Mesenchymal stem cell (in vitro differentiated cells and primary cell): Measurements from ENCODE around the gene RBMX.

ENCODE experiments used
- DNase-seq: peaks from one replicate; pipeline ENCODE4 v3.0.0-alpha.2; 2013
- H2AFZ ChIP-seq: one replicate; pipeline ENCODE4 v1.6.1; 2013; ENCODE audit warnings: low read depth, mild to moderate bottlenecking, control low read depth, inconsistent platforms, low read length, moderate library complexity
- H2AK5ac ChIP-seq: 2 replicates; pipeline ENCODE4 v1.6.1; 2013; ENCODE audit warnings: low read length, moderate library complexity, mild to moderate bottlenecking, inconsistent platforms; ENCODE audit not compliant: severe bottlenecking
- H2BK120ac ChIP-seq: one replicate; pipeline ENCODE4 v1.6.1; 2013; ENCODE audit warnings: low read depth, mild to moderate bottlenecking, inconsistent platforms, low read length, moderate library complexity
- H2BK12ac ChIP-seq, 2 experiments: one replicate each; pipeline ENCODE4 v1.6.1; 2013; ENCODE audit warnings: inconsistent platforms in 2 of 2, low read length in 2 of 2, mild to moderate bottlenecking in 2 of 2, moderate library complexity in 2 of 2, control low read depth in 1 of 2
- H2BK15ac ChIP-seq: one replicate; pipeline ENCODE4 v1.6.1; 2013; ENCODE audit warnings: mild to moderate bottlenecking, low read depth, inconsistent platforms; ENCODE audit not compliant: poor library complexity, severe bottlenecking
- H2BK5ac ChIP-seq: 2 replicates; pipeline ENCODE4 v1.6.1; 2013; ENCODE audit warnings: low read depth, mild to moderate bottlenecking, low read length, control low read depth, inconsistent platforms; ENCODE audit not compliant: poor library complexity, severe bottlenecking
- H3K14ac ChIP-seq, 2 experiments: one replicate each; pipeline ENCODE4 v1.6.1; 2013; ENCODE audit warnings: inconsistent platforms in 2 of 2, low read length in 2 of 2, control low read depth in 1 of 2, mild to moderate bottlenecking in 1 of 2, moderate library complexity in 1 of 2
- H3K18ac ChIP-seq, 2 experiments: one replicate each; pipeline ENCODE4 v1.6.1; 2013; ENCODE audit warnings: inconsistent platforms in 2 of 2, low read length in 2 of 2, control low read depth in 1 of 2, low read depth in 1 of 2, mild to moderate bottlenecking in 1 of 2
- H3K23ac ChIP-seq, 2 experiments: one replicate each; pipeline ENCODE4 v1.6.1; 2013; ENCODE audit warnings: inconsistent platforms in 2 of 2, low read length in 2 of 2, mild to moderate bottlenecking in 2 of 2, moderate library complexity in 2 of 2, control low read depth in 1 of 2
- H3K27ac ChIP-seq: 2 replicates; pipeline ENCODE4 v1.5.1; 2013; ENCODE audit warnings: mild to moderate bottlenecking, moderate library complexity, low read length, control low read depth, inconsistent platforms; ENCODE audit not compliant: poor library complexity, severe bottlenecking
- H3K27me3 ChIP-seq, 2 experiments: 2 replicates each; pipeline versions ENCODE4 v1.6.1 to v1.7.0; 2013; ENCODE audit warnings: low read length in 2 of 2, mild to moderate bottlenecking in 2 of 2, moderate library complexity in 2 of 2, control low read depth in 1 of 2, inconsistent platforms in 1 of 2; ENCODE audit not compliant: control insufficient read depth in 1 of 2, insufficient read depth in 1 of 2
- H3K36me3 ChIP-seq, 2 experiments: 2 replicates each; pipeline versions ENCODE4 v1.6.1 to v1.7.0; 2013; ENCODE audit warnings: low read length in 2 of 2, control low read depth in 1 of 2, inconsistent platforms in 1 of 2, low read depth in 1 of 2, mild to moderate bottlenecking in 1 of 2; ENCODE audit not compliant: insufficient read depth in 2 of 2, control insufficient read depth in 1 of 2
- H3K4ac ChIP-seq, 2 experiments: one replicate each; pipeline ENCODE4 v1.6.1; 2013; ENCODE audit warnings: inconsistent platforms in 2 of 2, low read length in 2 of 2, mild to moderate bottlenecking in 2 of 2, moderate library complexity in 2 of 2, control low read depth in 1 of 2, low read depth in 1 of 2
- H3K4me1 ChIP-seq: 2 replicates; pipeline ENCODE4 v1.6.1; 2013; ENCODE audit warnings: low read depth, low read length, control low read depth; ENCODE audit not compliant: control insufficient read depth, insufficient read depth
- H3K4me2 ChIP-seq: 2 replicates; pipeline ENCODE4 v1.6.1; 2013; ENCODE audit warnings: low read length, mild to moderate bottlenecking, inconsistent platforms; ENCODE audit not compliant: poor library complexity, severe bottlenecking
- H3K4me3 ChIP-seq, 2 experiments: 2 replicates each; pipeline versions ENCODE4 v1.5.1 to v1.7.0; 2013; ENCODE audit warnings: low read length in 2 of 2, mild to moderate bottlenecking in 2 of 2, control low read depth in 1 of 2, low read depth in 1 of 2; ENCODE audit not compliant: insufficient read depth in 1 of 2
- H3K79me1 ChIP-seq: replicated peaks from 2 replicates; pipeline ENCODE4 v1.6.1; 2013; ENCODE audit warnings: mild to moderate bottlenecking, control low read depth, low read length, inconsistent platforms; ENCODE audit not compliant: poor library complexity, severe bottlenecking
- H3K9ac ChIP-seq: 2 replicates; pipeline ENCODE4 v1.7.0; 2013; ENCODE audit warnings: mild to moderate bottlenecking, low read length, moderate library complexity
- H3K9me3 ChIP-seq: 2 replicates; pipeline ENCODE4 v1.7.0; 2013; ENCODE audit warnings: mild to moderate bottlenecking, low read length; ENCODE audit not compliant: control insufficient read depth
- H4K8ac ChIP-seq: one replicate; pipeline ENCODE4 v1.6.1; 2013; ENCODE audit warnings: inconsistent platforms, mild to moderate bottlenecking, low read length, moderate library complexity
- H4K91ac ChIP-seq: one replicate; pipeline ENCODE4 v1.6.1; 2013; ENCODE audit warnings: mild to moderate bottlenecking, low read length, inconsistent platforms
- WGBS: methylation state at CpG from one replicate; pipeline ENCODE4 v1.1.7; 2013; ENCODE audit warnings: mixed read lengths; 5-methylcytosine and 5-hydroxymethylcytosine counted together

The RBMX gene

GRCh38 chrX:136862546-136862945, 18.0 kb downstream of the RBMX start:
- 86% methylated on average over 5 of the region's 5 CpGs for WGBS
- H2BK120ac ChIP-seq: no peak overlapping the region

GRCh38 chrX:136861877-136862276, 18.6 kb downstream of the RBMX start:
- H3K14ac ChIP-seq: no peak overlapping the region
- H3K4me2 ChIP-seq: no peak overlapping the region
- no peak overlapping the region for H4K8ac ChIP-seq
- no peak overlapping the region for H4K91ac ChIP-seq
- no peak overlapping the region for H3K4me3 ChIP-seq
- no peak for DNase-seq
- no peaks in the 10 kb centered on the region for H3K9me3 ChIP-seq
- no peaks in the 10 kb centered on the region for H3K4me1 ChIP-seq
- H2BK5ac ChIP-seq: no peak overlapping the region
- no peaks in the 10 kb centered on the region for H3K27me3 ChIP-seq
- H2BK15ac ChIP-seq: no peak overlapping the region
- no peaks in the 10 kb centered on the region for H3K79me1 ChIP-seq
- no peak overlapping the region for H3K27ac ChIP-seq
- peaks cover 28 to 44% of the 10 kb centered on the region in 2 experiments for H3K36me3 ChIP-seq
- no peak overlapping the region for H3K23ac ChIP-seq
- no peak overlapping the region for H2BK12ac ChIP-seq
- no peak overlapping the region for H3K4ac ChIP-seq
- no peak overlapping the region for H2AK5ac ChIP-seq
- no peak overlapping the region for H3K9ac ChIP-seq
- no peak overlapping the region for H2AFZ ChIP-seq
- no peak overlapping the region for H2BK120ac ChIP-seq
- no peak overlapping the region for H3K18ac ChIP-seq
- no CpG with 5 or more reads among the region's 1 CpG for WGBS

More at GRCh38 chrX:136862546-136862945, 18.0 kb downstream of the RBMX start:
- no peaks in the 10 kb centered on the region for H3K27me3 ChIP-seq
- no peak overlapping the region for H3K4me2 ChIP-seq
- H3K14ac ChIP-seq: no peak overlapping the region
- no peak overlapping the region for H3K18ac ChIP-seq
- H2BK5ac ChIP-seq: no peak overlapping the region
- H2AK5ac ChIP-seq: no peak overlapping the region
- no peaks in the 10 kb centered on the region for H3K79me1 ChIP-seq
- no peak for DNase-seq
- H3K4me1 ChIP-seq: no peaks in the 10 kb centered on the region
- no peak overlapping the region for H2BK15ac ChIP-seq
- no peak overlapping the region for H4K8ac ChIP-seq
- H3K23ac ChIP-seq: no peak overlapping the region
- no peak overlapping the region for H2BK12ac ChIP-seq
- H3K4ac ChIP-seq: no peak overlapping the region
- no peak overlapping the region for H3K27ac ChIP-seq
- no peaks in the 10 kb centered on the region for H3K9me3 ChIP-seq
- H4K91ac ChIP-seq: no peak overlapping the region
- peaks cover 28 to 45% of the 10 kb centered on the region in 2 experiments for H3K36me3 ChIP-seq
- no peak overlapping the region for H3K9ac ChIP-seq
- H2AFZ ChIP-seq: no peak overlapping the region
- no peak overlapping the region for H3K4me3 ChIP-seq

GRCh38 chrX:136858007-136858756, 22.3 kb downstream of the RBMX start:
- H4K91ac ChIP-seq: no peak overlapping the region
- H3K4me2 ChIP-seq: no peak overlapping the region
- peaks cover 2% of the 10 kb centered on the region for H3K79me1 ChIP-seq
- WGBS: 99% methylated on average over 4 of the region's 4 CpGs
- H3K4me1 ChIP-seq: no peaks in the 10 kb centered on the region
- no peak for DNase-seq
- no peak overlapping the region for H2BK15ac ChIP-seq
- no peak overlapping the region for H3K4me3 ChIP-seq
- no peak overlapping the region for H2BK12ac ChIP-seq
- no peak overlapping the region for H3K4ac ChIP-seq
- H3K23ac ChIP-seq: no peak overlapping the region
- H3K27ac ChIP-seq: no peak overlapping the region
- no peaks in the 10 kb centered on the region for H3K9me3 ChIP-seq
- H3K27me3 ChIP-seq: no peaks in the 10 kb centered on the region
- H2AK5ac ChIP-seq: no peak overlapping the region
- no peak overlapping the region for H2AFZ ChIP-seq
- no peak overlapping the region for H3K14ac ChIP-seq
- H4K8ac ChIP-seq: no peak overlapping the region
- H3K36me3 ChIP-seq: peaks cover 18 to 42% of the 10 kb centered on the region in 2 experiments
- H3K9ac ChIP-seq: no peak overlapping the region
- no peak overlapping the region for H3K18ac ChIP-seq
- no peak overlapping the region for H2BK5ac ChIP-seq
- no peak overlapping the region for H2BK120ac ChIP-seq

- H2AK5ac ChIP-seq: no peak overlapping the region
- no peak overlapping the region for H3K4me3 ChIP-seq
- no peak overlapping the region for H3K23ac ChIP-seq
- H3K79me1 ChIP-seq: peaks cover 2% of the 10 kb centered on the region
- H2AFZ ChIP-seq: no peak overlapping the region
- no peak overlapping the region for H3K4me2 ChIP-seq
- H4K8ac ChIP-seq: no peak overlapping the region
- no peaks in the 10 kb centered on the region for H3K9me3 ChIP-seq
- no peak overlapping the region for H3K14ac ChIP-seq
- no peak overlapping the region for H2BK12ac ChIP-seq
- DNase-seq: no peak
- no peaks in the 10 kb centered on the region for H3K4me1 ChIP-seq
- H3K27ac ChIP-seq: no peak overlapping the region
- no peak overlapping the region for H3K9ac ChIP-seq
- no peak overlapping the region for H2BK15ac ChIP-seq
- H2BK120ac ChIP-seq: no peak overlapping the region
- no peak overlapping the region for H3K4ac ChIP-seq
- no peak overlapping the region for H3K18ac ChIP-seq
- H4K91ac ChIP-seq: no peak overlapping the region
- 97% methylated on average over 6 of the region's 6 CpGs for WGBS
- H3K27me3 ChIP-seq: no peaks in the 10 kb centered on the region
- no peak overlapping the region for H2BK5ac ChIP-seq
- peaks cover 9 to 30% of the 10 kb centered on the region in 2 experiments for H3K36me3 ChIP-seq
These were observed 24.0 kb downstream of the RBMX start for GRCh38 chrX:136856551-136856950.
